Effector memory CD4-positive, alpha-beta T cell (primary cell): Measurements from ENCODE around the gene TSC22D4.
"Not testable (repeated sequence)": the region's sequence is repeated elsewhere in the genome, so short reads cannot be mapped to it uniquely, and the experiment has no call there.

Source experiments
- DNase-seq, 3 donors: peaks; one replicate each; pipeline ENCODE4 v3.0.0-alpha.2; 2020
- H3K27ac ChIP-seq: 2 replicates; pipeline ENCODE4 v1.7.0; 2013; ENCODE audit warnings: mild to moderate bottlenecking, low read length, moderate library complexity; ENCODE audit not compliant: insufficient read depth, poor library complexity, severe bottlenecking
- H3K27me3 ChIP-seq: replicated peaks from 2 replicates; pipeline ENCODE4 v1.7.0; 2013; ENCODE audit warnings: mild to moderate bottlenecking, low read length; ENCODE audit not compliant: insufficient read depth, control insufficient read depth, poor library complexity, severe bottlenecking
- H3K36me3 ChIP-seq: 2 replicates; pipeline ENCODE4 v1.7.0; 2013; ENCODE audit warnings: mild to moderate bottlenecking, low read length, moderate library complexity; ENCODE audit not compliant: control insufficient read depth, insufficient read depth
- H3K4me1 ChIP-seq: 2 replicates; pipeline ENCODE4 v1.7.0; 2013; ENCODE audit warnings: low read length, mild to moderate bottlenecking; ENCODE audit not compliant: control insufficient read depth, insufficient read depth, poor library complexity, severe bottlenecking
- H3K4me3 ChIP-seq: 2 replicates; pipeline ENCODE4 v1.7.0; 2013; ENCODE audit warnings: low read length, low read depth, mild to moderate bottlenecking; ENCODE audit not compliant: insufficient read depth, poor library complexity, severe bottlenecking
- H3K9me3 ChIP-seq: 2 replicates; pipeline ENCODE4 v1.7.0; 2013; ENCODE audit warnings: mild to moderate bottlenecking, low read length, moderate library complexity; ENCODE audit not compliant: control insufficient read depth

TSC22D4 gene

GRCh38 chr7:100446040-100446439, 33.0 kb downstream of the TSC22D4 start:
- DNase-seq, result no peak
- no peaks in the 10 kb centered on the region for H3K36me3 ChIP-seq
- no peak overlapping the region for H3K27ac ChIP-seq
- no peaks in the 10 kb centered on the region for H3K27me3 ChIP-seq
- no peak overlapping the region for H3K4me3 ChIP-seq
- peaks cover 7% of the 10 kb centered on the region for H3K4me1 ChIP-seq
- no peaks in the 10 kb centered on the region for H3K9me3 ChIP-seq

DNA sequence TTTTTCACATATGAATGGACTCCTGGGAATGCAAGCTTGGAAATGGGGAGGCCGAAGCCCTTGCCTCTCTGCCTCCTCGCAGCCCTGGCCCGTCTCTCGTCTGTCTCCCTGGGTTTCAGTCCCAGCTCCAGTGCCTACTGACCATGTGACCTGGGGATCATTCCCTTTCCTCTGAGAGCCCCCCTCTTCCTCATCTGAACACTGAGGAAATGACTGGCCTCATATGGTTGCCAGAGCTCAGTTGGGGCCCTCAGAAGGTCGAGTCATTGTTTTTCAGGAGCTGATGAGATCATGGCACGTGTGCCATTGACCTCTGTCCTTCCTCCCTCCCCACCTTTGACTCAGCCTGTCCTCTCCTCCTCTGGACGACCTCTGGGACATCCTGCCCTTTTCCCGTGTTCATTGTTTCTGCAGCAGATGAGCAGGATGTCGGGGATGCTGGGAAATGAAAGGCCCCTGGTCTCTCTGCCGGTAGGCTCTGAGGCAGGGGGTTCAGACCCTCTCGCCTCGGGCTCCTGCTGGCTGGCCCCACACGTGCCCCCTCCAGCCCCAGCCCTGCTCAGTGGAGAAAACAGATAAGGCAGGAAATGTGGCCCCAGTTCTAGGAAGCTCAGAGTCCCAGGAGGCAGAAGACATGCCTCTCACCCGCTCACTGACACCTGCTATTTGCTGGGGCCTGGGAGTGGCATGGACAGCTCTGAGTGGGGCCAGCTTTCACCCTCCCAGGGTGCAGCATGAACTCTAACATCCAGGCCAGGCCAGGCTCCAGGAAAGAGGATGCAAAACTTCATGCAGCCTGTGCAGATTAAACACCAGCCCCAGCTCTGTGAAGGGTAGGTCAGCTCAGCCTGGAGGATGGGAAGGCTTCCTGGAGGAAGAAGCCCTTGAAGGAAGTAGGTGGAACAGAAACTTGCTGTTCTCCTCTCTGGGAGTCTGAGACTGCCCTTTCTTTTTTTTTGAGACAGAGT, 34.4 kb downstream of the TSC22D4 start:
- H3K27me3 ChIP-seq, result no peaks in the 10 kb centered on the region
- H3K27ac ChIP-seq, result no peak overlapping the region
- no peaks in the 10 kb centered on the region for H3K36me3 ChIP-seq
- no peak overlapping the region for H3K4me3 ChIP-seq
- no peaks in the 10 kb centered on the region for H3K9me3 ChIP-seq
- H3K4me1 ChIP-seq, result peaks cover 7% of the 10 kb centered on the region
- DNase-seq, result no peak

DNA sequence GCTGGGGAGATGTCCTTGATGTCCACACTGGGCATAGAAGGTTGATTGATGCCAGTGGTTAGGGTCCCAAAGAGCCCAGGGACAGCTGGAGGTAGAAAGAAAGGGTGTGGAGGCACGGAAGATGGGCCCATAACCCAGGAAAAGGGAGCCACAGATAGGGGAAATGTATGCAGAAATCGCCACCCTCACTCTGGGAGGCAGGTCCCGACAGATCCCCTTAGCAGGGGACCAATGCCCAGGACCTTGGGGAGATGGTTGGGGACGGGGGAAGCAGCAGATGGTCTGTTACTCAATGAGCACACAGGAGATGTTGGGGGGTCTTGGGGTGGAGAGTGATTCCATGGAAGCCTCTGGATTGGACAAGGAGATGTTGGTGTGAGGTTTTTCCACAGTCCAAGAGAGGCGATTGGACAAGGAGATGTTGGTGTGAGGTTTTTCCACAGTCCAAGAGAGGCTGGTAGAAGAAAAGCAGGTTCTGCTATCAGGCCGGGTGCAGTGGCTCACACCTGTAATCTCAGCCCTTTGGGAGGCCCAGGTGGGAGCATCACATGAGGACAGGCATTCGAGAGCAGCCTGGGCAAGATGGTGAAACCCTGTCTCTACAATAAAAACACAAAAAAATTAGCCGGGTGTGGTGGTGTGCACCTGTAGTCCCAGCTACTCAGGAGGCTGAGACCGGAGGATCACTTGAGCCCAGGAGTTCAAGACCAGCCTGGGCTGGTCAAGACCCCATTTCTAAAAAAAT, 35.7 kb downstream of the TSC22D4 start:
- Histone ChIP-seq H3K4me1 (peaks cover 7% of the 10 kb centered on the region), H3K36me3 (no peaks in the 10 kb centered on the region), H3K4me3 (no peak overlapping the region), H3K27me3 (no peaks in the 10 kb centered on the region), H3K27ac (no peak overlapping the region), H3K9me3 (no peaks in the 10 kb centered on the region)
- DNase-seq, result no peak

GRCh38 chr7:100441641-100442535, 37.1 kb downstream of the TSC22D4 start:
- Histone ChIP-seq H3K27ac (no peak overlapping the region), H3K36me3 (no peaks in the 10 kb centered on the region), H3K9me3 (no peaks in the 10 kb centered on the region), H3K27me3 (no peaks in the 10 kb centered on the region), H3K4me1 (peaks cover 7% of the 10 kb centered on the region), H3K4me3 (no peak overlapping the region)
- DNase-seq, result no peak

DNA sequence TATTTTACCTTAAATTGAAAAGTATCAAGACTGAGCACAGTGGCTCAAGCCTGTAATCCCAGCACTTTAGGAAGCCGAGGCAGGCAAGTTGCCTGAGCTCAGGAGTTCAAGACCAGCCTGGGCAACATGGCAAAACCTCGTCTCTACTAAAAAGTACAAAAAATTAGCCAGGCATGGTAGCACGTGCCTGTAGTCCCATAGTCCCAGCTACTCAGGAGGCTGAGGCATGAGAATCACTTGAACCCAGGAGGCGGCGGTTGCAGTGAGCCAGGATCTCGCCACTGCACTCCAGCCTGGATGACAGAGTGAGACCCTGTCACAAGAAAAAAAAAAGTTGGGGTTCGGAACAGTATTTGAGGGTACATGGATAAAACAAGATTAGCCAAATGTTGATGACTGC, 39.8 kb downstream of the TSC22D4 start:
- not testable (repeated sequence) for H3K27ac ChIP-seq, H3K9me3 ChIP-seq, H3K27me3 ChIP-seq, H3K36me3 ChIP-seq, H3K4me3 ChIP-seq, DNase-seq
- H3K4me1 ChIP-seq, result peaks cover 16% of the 10 kb centered on the region

DNA sequence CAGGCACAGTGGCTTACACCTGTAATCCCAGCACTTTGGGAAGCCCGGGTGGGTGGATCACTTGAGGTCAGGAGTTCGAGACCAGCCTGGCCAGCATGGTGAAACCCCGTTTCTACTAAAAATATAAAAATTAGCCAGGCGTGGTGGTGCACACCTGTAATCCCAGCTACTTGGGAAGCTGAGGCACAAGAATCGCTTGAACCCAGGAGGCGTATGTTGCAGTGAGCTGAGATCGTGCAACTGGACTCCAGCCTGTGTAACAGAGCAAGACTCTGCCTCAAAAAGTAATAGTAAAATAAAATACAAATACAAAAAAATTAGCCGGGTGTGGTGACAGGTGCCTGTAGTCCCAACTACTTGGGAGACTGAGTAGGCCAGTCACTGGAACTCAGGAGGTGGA, 40.3 kb downstream of the TSC22D4 start:
- not testable (repeated sequence) for H3K9me3 ChIP-seq, H3K27ac ChIP-seq, H3K36me3 ChIP-seq, H3K4me3 ChIP-seq, H3K27me3 ChIP-seq, DNase-seq
- H3K4me1 ChIP-seq, result peaks cover 17% of the 10 kb centered on the region

- Histone ChIP-seq H3K36me3 (peaks cover 14% of the 10 kb centered on the region), H3K4me1 (peaks cover 17% of the 10 kb centered on the region), H3K9me3 (no peaks in the 10 kb centered on the region), H3K27me3 (no peaks in the 10 kb centered on the region), H3K27ac (no peak overlapping the region), H3K4me3 (no peak overlapping the region)
- no peak for DNase-seq
These were observed 40.8 kb downstream of the TSC22D4 start for GRCh38 chr7:100438172-100438571.

DNA sequence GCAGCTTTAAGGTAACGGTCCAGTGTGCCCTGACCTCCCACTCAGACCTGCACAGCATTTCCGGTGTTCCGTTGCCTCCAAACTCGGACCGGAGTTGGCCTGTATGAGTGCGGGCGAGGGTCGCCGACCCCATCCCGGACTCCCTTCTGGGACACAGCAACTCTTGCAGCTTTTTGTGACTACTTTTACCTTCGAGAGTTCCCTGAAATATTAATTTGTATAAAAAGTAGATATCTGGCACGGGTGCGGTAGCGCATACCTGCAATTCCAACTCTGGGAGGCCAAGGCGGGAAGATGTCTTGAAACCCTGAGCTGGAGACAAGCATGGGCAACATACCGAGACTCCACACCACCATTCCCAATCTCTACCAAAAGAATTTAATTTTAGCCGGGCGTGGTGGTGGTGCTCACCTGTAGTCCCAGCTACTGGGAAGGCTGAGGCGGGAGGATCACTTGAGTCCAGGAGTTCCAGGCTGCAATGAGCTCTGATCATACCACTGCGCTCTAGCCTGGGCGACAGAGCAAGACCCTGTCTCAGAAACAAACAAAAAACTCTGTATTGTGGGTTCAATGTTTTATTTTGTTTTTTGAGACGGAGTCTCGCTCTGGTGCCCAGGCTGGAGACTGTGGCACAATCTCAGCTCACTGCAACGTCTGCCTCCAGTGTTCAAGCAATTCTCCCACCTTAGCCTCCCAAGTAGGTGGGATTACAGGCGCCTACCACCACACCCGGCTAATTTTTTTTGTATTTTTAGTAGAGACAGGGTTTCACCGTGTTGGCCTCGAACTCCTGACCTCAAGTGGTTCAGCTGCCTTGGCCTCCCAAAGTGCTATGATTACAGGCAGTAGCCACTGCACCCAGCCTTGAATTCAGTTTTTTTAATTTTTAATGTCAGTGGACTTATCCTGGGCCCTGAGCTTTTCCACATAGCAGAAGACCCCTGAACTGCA, 41.6 kb downstream of the TSC22D4 start:
- no peak for DNase-seq

More for the DNA sequence above, 41.6 kb downstream of the TSC22D4 start:
- H3K9me3 ChIP-seq, result no peaks in the 10 kb centered on the region
- H3K4me1 ChIP-seq, result peaks cover 22% of the 10 kb centered on the region
- no peaks in the 10 kb centered on the region for H3K27me3 ChIP-seq
- H3K27ac ChIP-seq, result no peak overlapping the region
- no peak overlapping the region for H3K4me3 ChIP-seq
- H3K36me3 ChIP-seq, result peaks cover 18% of the 10 kb centered on the region
